Measurements from ENCODE around the gene UBXN1.
"Not testable (repeated sequence)": the region's sequence is repeated elsewhere in the genome, so short reads cannot be mapped to it uniquely, and the experiment has no call there.

Gene UBXN1

GRCh38 chr11:62665075-62665598 lies 13.7 kb downstream of the UBXN1 start, which contains the start of the genes C11orf98 and CSKMT:
Gene C11orf98, minus strand, starts transcription at chr11:62665210. Its CDS starts 41 bp downstream, at chr11:62665169.
Gene CSKMT, plus strand, starts transcription at chr11:62665312. Its CDS starts 568 bp downstream, at chr11:62665880.
- no peak for TF ChIP-seq CTCF (IDR thresholded peaks at IDR 0.05; ENCODE audit: borderline replicate concordance, insufficient read depth, low read depth, low read length)

GRCh38 chr11:62664405-62665074 lies 14.3 kb downstream of the UBXN1 start:
- TF ChIP-seq CTCF (IDR thresholded peaks at IDR 0.05; ENCODE audit: borderline replicate concordance, insufficient read depth, low read depth, low read length) = no peak
- peak overlapping the region; percentile 68 for H3K4me3 ChIP-seq (ENCODE audit: low read depth, low read length)

More at GRCh38 chr11:62665075-62665598, 13.7 kb downstream of the UBXN1 start, which contains the start of the genes C11orf98 and CSKMT:
- peak within 1 kb of the TSS; percentile 68 for H3K4me3 ChIP-seq (ENCODE audit: low read depth, low read length)

- TF ChIP-seq CTCF (IDR thresholded peaks at IDR 0.05; ENCODE audit: borderline replicate concordance, insufficient read depth, low read depth, low read length) = no peak
- H3K4me3 ChIP-seq (ENCODE audit: low read depth, low read length) = no peak overlapping the region
These were observed 22.0 kb downstream of the UBXN1 start for GRCh38 chr11:62656796-62657429.

- H3K4me3 ChIP-seq (ENCODE audit: low read depth, low read length) = no peak overlapping the region
- TF ChIP-seq CTCF (IDR thresholded peaks at IDR 0.05; ENCODE audit: borderline replicate concordance, insufficient read depth, low read depth, low read length) = no peak
These were observed 24.6 kb downstream of the UBXN1 start for GRCh38 chr11:62654297-62654696.

- H3K4me3 ChIP-seq (ENCODE audit: low read depth, low read length) = peak overlapping the region; percentile 60
- TF ChIP-seq CTCF (IDR thresholded peaks at IDR 0.05; ENCODE audit: borderline replicate concordance, insufficient read depth, low read depth, low read length) = no peak
These were observed 26.5 kb downstream of the UBXN1 start for GRCh38 chr11:62652161-62653006.

- H3K4me3 ChIP-seq (ENCODE audit: low read depth, low read length) = not testable (repeated sequence)
These were observed 28.6 kb downstream of the UBXN1 start for GRCh38 chr11:62650283-62650682.

GRCh38 chr11:62649486-62649885 lies 29.4 kb downstream of the UBXN1 start:
- no peak for TF ChIP-seq CTCF (IDR thresholded peaks at IDR 0.05; ENCODE audit: borderline replicate concordance, insufficient read depth, low read depth, low read length)
- no peak overlapping the region for H3K4me3 ChIP-seq (ENCODE audit: low read depth, low read length)

Measured in GM12875 (cell line).